ENCODE results near the gene IBTK.
"Not testable (repeated sequence)": the region's sequence is repeated elsewhere in the genome, so short reads cannot be mapped to it uniquely, and the experiment has no call there.

Gene IBTK

GRCh38 chr6:82172594-82172993 lies 75.0 kb downstream of the IBTK start:
- DNase-seq, result no peak

- DNase-seq, result no peak
Measured at GRCh38 chr6:82169138-82169876, 78.2 kb downstream of the IBTK start.

GRCh38 chr6:82166493-82166892 lies 81.1 kb downstream of the IBTK start:
- no peak for DNase-seq

- DNase-seq, result no peak
Measured at GRCh38 chr6:82160255-82160990, 87.1 kb downstream of the IBTK start.

GRCh38 chr6:82152786-82153185 lies 94.8 kb downstream of the IBTK start:
- not testable (repeated sequence) for DNase-seq

- DNase-seq, result not testable (repeated sequence)
Measured at GRCh38 chr6:82151147-82151546, 96.4 kb downstream of the IBTK start.

- no peak for DNase-seq
Measured at GRCh38 chr6:82145926-82146452, 101.6 kb downstream of the IBTK start.

GRCh38 chr6:82144852-82145340 lies 102.6 kb downstream of the IBTK start:
- no peak for DNase-seq

GRCh38 chr6:82144007-82144851 lies 103.3 kb downstream of the IBTK start:
- no peak for DNase-seq

GRCh38 chr6:82143041-82143481 lies 104.5 kb downstream of the IBTK start:
- no peak for DNase-seq

GRCh38 chr6:82142524-82142923 lies 105.0 kb downstream of the IBTK start:
- no peak for DNase-seq

- no peak for DNase-seq
Measured at GRCh38 chr6:82138075-82138791, 109.3 kb downstream of the IBTK start.

GRCh38 chr6:82131441-82131840 lies 116.1 kb downstream of the IBTK start:
- no peak for DNase-seq

GRCh38 chr6:82129797-82130196 lies 117.7 kb downstream of the IBTK start:
- DNase-seq, result no peak

GRCh38 chr6:82128973-82129372 lies 118.6 kb downstream of the IBTK start:
- not testable (repeated sequence) for DNase-seq

- DNase-seq, result no peak
Measured at GRCh38 chr6:82123632-82124031, 123.9 kb downstream of the IBTK start.

Data from T-helper 2 cell (primary cell).